ENCODE measurements around the gene MAPKAPK5. TPM values are rescaled to one million over a fixed set of nuclear protein-coding genes. Genes with fewer than 3 reads are reported as not detected.

The MAPKAPK5 gene
- total RNA-seq, 1 experiment from 2014 or later, result 87.7 TPM

Small RNA genes lying within 50 kb of the gene (small RNA-seq; reads per million reads assigned to genes)
- not detected for gene MIR6761

Other genes starting within 250 kb of the MAPKAPK5 start
- gene ATXN2, start 242.9 kb upstream of the MAPKAPK5 start, total RNA-seq (2014; rRNA removed; shearing (Covaris generic)), result 14.5 and 29.9 TPM in 2 replicates
- gene BRAP, start 156.3 kb upstream of the MAPKAPK5 start, total RNA-seq (2014; rRNA removed; shearing (Covaris generic)), result 7.2 and 9.0 TPM in 2 replicates
- gene ACAD10, start 156.2 kb upstream of the MAPKAPK5 start, total RNA-seq (2014; rRNA removed; shearing (Covaris generic)), result 11.1 and 12.4 TPM in 2 replicates
- 70.9 and 94.6 TPM in 2 replicates for gene ALDH2, start 75.3 kb upstream of the MAPKAPK5 start, total RNA-seq (2014; rRNA removed; shearing (Covaris generic))
- gene TMEM116, start 170.9 kb downstream of the MAPKAPK5 start, total RNA-seq (2014; rRNA removed; shearing (Covaris generic)), result 2.2 and 3.5 TPM in 2 replicates
- gene ERP29, start 171.2 kb downstream of the MAPKAPK5 start, total RNA-seq (2014; rRNA removed; shearing (Covaris generic)), result 74.4 and 80.1 TPM in 2 replicates